C1 segment of cervical spinal cord (tissue), 14 donors: ENCODE results near the gene ACOT6.
A peak's percentile ranks its signal among the peaks of the same experiment; 100 is the strongest.
"Not testable (repeated sequence)": the region's sequence is repeated elsewhere in the genome, so short reads cannot be mapped to it uniquely, and the experiment has no call there.

Experiments
- DNase-seq, 14 donors: peaks; one replicate each; lab custom pipeline; 2025; lab: John Stamatoyannopoulos, UW

The ACOT6 gene

DNA sequence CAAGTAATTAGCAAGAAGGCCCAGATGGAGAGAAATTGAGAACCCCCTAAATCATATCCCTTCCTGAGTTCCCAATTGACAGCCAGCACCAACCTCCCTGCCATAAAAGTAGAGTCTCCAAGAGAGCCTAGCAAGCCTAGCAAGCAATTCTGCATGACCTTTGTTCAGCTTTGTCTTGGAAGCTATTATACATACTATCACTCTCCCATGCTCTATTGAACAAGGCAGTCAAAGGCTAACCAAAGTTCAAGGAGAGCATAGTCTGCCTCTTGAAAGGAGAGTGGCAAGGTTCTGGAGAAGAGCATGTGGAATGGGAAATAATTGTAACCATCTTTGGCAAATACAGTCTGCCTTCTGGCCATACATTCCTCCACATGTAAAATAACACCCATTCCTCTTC lies 12.8 kb upstream of the ACOT6 start:
- no peak for DNase-seq

DNA sequence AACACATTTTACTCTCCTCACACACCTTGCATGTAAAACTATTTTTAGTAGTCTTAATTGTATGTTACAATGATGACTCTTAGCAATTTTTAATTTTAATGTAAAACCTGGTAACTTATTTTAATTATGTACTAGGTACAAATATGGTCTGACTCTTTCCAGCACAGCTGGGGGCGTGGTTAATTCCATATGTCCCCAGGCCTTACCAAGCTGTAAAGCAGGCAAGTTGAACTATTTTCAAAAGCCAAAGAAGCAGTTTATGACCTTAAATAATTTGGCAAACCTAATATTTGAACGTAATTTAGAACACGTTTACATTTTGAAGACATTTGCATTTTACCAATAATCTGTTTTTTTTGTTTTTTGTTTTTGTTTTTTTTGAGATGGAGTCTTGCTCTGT lies 9.3 kb upstream of the ACOT6 start:
- no peak for DNase-seq

DNA sequence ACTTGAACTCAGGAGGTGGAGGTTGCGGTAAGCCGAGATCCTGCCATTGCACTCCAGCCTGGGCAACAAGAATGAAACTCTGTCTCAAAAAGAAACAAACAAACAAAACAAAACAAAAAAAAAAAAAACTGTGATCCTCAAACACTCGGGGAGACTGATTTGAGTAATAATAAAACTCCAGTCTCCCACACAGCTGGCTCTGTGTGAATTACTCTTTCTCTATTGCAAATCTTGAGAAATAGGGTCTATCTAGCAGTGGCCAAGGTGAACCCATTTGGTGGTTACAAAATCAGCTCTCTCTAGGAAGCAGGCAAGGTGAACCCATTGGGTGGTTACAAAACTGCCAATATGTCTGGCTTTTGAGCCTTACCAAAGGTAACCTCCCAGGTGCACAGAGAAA lies 6.0 kb upstream of the ACOT6 start:
- no peak for DNase-seq

DNA sequence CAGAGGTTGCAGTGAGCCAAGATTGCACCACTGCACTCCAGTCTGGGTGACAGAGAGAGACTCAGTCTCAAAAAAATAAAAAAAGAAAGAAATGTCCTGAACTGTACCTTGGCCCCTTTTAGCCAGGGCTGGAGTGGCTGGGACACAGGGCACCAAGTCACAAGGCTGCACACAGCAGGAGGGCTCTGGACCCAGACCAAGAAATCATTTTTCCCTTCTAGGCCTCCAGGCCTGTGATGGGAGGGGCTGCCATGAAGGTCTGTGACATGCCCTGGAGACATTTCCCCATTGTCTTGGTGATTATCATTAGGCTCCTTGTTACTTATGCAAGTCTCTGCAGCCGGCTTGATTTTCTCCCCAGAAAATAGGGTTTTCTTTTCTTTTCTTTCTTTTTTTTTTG lies 5.1 kb upstream of the ACOT6 start:
- DNase-seq = no peak

DNA sequence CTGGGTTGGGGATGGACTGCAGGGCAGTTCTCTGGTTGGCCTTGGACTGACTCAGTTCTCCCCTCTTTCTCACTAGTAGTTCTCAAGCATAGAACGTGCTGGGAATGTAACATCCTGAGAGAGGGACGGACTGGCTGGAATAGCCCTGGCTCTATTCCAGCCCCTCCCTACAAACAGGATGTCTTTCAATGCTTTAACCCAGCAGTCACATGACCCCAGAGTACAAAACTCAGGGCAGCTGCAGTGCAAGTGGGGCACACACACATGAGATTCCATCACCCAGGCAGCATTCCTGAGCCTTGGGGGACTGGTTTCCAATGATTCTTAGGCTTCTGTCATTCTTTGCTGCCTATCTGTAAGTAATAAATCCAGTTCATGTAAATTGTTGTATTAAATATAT lies 1.6 kb upstream of the ACOT6 start:
- DNase-seq = peak in 6 of 14 donors; percentile 4 to 18 (median 6)

DNA sequence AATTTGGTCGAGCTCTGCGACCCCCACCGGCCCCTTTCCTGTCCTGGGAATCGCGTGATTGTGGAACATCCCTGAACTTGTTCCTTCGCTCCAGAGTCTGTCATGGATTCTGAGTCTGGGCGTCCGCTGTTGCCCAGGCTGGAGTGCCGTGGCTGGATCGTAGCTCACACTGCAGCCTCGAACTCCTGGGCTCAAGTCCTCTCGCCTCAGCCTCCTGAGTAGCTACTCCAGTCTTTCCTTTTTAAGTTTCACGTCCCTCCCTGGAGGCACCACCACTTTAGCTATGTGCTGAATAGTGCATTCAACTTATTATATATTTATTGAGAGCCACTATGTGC lies 698 bp downstream of the ACOT6 start:
- DNase-seq = no peak

DNA sequence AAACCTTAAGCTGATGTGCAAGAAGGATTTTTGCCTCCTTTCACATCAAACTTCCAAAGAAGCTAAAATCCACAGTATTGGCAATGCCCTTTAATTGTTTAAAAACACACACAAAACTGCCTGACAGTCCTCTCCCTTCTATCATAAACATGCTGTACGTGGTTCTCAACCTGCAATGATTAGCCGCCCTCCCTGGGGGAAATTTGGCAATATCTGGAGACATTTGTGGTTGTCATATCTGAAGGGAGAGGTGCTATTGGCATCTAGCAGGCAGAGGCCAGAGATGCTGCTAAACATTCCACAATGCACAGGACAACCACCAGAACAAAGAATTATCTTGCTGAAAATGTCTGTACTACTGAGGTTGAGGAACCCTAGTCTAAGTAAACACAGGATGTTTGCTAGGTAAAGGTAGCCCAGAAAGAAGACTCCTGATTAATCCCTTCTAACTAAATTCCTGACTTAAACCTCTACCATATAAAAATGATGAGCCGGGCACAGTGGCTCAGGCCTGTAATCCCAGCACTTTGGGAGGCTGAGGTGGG lies 1.2 kb downstream of the ACOT6 start:
- DNase-seq = no peak

DNA sequence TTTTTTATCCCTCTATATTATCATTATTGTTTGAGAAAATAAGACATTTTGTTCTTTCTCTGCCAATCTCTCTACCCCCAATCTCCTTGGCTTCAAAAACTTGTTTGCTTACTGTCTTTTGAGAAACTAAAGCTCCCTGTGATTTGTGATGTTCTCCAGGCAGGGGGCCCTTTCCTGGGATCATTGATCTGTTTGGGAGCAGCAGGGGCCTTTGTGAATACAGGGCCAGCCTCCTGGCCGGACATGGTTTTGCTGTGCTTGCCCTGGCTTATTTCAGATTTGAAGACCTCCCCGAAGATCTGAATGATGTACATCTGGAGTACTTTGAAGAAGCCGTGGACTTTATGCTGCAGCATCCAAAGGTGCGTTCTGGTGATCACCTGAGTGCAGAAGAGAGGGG lies 4.5 kb downstream of the ACOT6 start:
- DNase-seq = no peak

DNA sequence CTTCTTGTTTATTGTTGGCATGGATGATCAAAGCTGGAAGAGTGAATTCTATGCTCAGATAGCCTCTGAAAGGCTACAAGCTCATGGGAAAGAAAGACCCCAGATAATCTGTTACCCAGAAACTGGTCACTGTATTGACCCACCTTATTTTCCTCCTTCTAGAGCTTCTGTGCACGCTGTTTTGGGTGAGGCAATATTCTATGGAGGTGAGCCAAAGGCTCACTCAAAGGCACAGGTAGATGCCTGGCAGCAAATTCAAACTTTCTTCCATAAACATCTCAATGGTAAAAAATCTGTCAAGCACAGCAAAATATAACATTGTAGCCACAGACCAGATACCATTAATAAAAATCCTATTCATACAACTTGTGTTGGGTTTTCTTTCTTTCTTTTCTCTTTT lies 7.2 kb downstream of the ACOT6 start:
- no peak for DNase-seq

DNA sequence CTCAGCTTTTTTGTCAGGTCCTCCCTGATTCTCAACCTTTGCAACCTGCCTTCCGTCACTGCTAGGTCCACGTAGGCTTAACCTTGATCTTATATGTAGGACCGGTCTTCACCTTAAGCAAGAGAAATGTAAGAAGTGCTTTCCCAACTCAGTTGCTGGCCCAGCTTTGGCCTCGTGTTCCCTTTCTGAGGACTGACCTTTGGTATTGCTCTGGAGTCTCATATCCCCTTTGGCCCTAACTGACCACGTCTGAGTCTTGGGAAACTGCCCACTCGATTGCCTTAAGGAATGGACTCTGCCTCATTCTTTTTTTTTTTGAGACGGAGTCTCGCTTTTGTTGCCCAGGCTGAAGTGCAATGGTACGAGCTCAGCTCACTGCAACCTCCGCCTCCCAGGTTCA lies 8.0 kb downstream of the ACOT6 start:
- no peak for DNase-seq

DNA sequence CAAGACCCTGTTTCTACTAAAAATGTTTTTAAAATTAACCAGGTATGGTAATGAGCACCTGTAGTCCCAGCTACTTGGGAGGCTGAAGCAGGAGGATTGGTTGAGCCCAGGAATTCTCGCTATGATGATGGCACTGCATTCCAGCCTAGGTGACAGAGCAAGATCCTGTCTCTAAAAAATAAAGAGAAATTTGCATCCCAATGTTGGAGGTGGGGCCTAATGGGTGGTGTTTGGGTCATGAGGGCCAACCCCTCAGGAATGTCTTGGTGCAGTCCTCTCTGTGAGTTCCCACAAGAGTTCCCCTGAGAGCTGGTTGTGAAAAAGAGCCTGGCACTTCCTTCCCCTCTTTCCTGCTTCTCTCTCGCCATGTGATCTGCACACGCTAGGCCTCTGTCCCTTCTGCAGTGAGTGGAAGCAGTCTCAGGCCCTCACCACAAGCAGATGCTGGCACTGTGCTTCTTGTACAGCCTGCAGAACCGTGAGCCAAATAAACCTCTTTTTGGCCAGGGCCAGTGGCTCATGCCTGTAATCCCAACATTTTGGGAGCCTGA lies 11.3 kb downstream of the ACOT6 start:
- DNase-seq = no peak

DNA sequence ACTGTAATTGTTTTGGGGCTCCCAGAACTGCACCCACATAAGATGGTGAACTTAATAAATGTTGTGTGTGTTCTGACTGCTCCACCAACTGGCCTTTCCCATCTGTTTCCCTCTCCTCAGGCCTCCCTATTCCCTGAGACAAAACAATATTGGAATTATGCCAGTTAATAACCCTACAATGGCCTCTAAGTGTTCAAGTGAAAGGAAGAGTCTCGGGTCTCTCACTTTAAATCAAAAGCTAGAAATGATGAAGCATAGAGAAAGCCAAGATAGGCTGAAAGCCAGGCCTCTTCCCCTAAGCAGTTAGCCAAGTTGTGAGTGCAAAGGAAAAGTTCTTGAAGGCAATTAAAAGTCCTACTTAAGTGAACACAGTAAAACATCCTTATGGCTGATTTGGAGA lies 13.4 kb downstream of the ACOT6 start:
- DNase-seq = no peak

DNA sequence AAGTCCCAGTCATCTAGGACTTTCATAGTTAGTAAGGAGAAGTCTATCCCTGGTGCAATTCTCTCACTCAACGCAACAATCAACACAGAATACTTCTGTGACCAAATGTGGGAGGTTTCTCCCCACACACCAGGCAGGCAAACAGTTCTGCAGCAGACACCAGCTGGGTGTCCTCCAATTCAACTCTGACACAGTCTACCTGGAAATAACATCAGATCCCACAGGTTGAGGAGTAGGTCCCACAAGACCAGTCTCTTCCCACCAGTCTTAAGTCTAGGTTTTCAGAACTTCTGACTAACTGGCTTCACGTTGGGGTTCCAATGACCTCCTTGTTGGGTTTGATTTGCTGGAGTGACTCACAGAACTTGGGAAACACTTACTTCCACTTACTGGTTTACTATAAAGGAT lies 14.8 kb downstream of the ACOT6 start:
- no peak for DNase-seq

DNA sequence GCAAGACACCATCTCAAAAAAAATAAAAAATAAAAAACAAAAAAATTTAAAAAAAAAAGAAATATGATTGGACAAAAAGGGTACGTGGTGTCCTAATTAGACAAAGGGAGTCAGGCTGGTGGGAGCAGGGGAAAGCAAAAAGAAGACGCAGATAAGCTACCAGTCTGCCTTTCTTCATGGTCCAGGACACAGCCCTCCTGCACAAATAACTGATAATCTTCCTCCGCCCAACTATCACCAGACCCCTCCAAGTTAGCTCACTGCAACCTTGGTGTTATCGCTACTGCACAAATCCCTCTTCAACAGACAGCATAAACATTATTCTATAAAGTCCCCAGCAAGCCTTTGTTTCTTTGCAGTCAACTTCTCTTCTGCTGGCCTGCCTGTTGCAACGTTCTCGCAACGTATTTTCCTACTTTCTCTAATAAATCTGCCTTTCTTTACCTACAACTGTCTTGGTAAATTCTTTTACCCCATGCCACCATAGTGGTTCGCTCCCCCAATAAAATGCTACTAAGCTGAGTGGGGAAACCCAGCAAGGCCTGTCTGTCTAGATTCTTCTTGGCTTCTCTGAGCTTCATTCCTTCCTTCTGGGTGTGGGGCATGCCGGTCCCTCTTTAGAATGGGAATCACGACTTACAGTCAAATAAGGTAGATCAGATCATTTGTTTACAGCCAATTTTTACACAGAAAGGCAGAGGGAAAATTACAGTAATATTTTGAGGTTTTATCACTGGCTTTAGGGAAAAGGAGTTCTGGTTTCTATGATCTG lies 17.9 kb downstream of the ACOT6 start:
- no peak for DNase-seq

DNA sequence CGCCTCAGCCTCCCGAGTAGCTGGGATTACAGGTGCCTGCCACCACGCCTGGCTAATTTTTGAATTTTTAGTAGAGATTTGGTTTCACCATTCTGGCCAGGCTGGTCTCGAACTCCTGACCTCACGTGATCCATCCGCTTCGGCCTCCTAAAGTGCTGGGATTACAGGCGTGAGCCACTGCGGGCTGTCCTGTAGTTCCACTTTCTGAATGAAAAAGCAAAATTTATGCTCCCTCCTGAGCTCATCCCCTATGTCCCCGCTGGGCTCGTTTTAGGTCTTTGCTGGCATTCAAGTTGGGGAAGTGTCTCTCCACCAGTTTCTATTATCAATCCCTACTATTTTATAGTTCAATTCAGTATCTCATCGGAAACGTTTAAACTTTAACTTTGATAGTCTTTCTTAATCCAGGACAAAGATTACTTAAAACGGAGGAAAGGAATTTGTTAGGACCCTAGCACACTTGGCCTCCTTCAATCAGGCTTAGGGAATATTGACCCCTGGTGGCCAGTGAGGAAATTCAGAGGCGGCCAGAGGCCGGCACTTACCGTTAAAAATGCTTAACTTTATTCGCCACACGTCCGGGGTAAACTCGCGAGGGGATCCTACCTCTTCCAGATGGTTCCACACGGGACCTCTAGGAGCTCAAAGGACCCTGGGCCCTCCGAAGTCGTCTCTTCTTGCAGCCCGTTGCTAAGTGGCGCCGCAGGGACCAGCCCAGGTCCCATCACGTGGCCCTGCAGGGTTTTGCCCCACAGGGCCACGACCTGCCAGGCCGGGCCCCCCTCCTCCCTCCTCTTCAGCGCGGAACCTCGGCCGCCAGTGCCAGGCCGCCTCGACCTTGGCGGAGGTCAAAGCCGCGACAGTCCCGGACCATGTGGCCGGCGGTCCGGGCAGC lies 21.0 kb downstream of the ACOT6 start:
- peak in 12 of 14 donors; percentile 24 to 84 (median 59) for DNase-seq

DNA sequence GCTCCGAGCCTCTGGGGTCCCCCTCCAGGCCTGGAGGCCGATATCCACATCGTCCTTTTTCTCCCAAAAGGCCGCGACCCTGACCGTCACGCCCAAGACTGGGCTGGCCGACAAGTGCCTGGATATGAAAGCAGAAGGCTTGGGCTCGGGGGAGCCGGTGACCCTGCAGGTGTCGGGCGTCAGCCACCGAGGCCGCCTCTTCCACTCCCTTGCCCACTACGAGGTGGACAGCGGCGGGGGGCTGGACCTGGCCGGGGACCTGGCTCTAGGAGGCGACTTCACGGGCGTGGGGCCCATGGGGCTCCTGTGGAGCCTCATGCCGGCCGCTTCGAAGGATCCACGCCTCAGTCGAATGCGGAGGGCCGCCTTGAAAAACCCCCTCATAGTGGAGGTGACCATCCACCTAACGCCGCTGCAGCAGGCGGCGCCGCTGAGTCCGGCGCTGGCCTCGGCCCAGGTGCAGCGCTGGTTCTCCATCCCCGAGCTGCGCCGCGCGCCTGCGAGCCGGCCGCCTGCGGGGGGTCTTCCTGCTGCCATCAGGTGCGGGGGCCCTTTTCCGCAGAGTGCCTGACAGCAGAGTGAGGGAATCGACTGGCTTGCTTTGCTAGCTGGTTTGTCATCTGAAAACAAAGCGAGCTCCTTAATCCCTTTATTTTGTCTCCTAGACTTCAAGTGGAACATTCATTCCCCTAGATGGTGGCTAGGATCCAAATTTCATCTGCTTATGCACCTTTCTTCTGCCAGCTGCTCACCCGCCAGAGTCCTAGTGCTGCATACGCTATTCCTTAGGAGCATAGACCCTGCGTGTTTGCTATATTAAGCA lies 21.9 kb downstream of the ACOT6 start:
- DNase-seq = peak in 10 of 14 donors; percentile 22 to 77 (median 55)

DNA sequence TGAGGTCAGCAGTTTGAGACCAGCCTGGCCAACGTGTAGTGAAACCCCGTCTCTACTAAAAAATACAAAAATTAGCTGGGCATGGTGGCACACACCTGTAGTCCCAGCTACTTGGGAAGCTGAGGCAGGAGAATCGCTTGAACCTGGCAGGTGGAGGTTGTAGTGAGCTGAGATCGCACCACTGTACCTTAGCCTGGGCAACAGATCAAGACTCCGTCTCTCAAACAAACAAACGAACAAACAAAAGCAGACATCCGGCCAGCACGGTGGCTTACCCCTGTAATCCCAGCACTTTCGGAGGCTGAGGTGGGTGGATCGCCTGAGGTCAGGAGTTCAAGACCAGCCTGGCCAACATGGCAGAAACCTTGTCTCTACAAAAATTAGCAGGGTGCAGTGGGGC lies 24.0 kb downstream of the ACOT6 start:
- DNase-seq = not testable (repeated sequence)

DNA sequence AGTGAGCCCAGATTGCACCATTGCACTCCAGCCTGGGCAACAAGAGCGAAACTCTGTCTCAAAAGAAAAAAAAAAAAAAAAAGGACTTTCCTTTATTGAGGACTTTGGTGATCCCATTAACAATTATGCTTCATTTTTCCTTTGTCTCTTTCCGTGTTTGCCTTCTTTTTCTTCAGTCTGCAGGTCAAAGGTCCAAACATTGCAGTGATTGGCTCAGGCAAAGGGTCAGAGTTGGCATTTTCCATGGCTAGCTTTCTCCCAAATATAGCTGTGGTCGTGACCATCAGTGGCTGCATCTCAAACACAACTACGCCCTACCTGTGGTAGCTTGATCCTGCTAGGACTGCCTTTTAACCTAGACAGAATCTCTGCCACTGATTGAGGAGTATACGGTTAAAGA lies 25.5 kb downstream of the ACOT6 start:
- DNase-seq = no peak

DNA sequence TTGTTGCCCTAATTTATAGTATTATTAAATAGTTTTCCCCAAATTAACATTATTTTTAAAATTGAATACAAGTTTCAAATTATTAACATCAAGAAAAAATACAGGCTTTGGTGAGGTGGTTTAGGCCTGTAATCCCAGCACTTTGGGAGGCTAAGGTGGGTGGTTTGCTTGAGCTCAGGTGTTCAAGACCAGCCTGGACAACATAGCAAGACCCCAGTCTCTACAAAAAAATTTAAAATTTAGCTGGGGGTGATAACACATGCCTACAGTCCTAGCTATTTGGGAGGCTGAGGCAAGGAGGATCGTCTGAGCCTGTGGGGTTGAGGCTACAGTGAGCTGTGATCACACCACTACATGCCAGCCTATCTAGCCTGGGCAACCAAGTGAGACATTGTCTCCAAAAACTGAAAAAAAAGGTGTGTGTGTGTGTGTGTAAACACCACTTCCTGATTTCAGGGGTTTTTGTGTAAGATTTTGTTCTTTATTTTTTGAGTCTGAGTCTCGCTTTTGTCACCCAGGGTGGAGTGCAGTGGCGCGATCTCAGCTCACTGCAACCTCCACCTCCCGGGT lies 28.6 kb downstream of the ACOT6 start:
- DNase-seq = no peak

DNA sequence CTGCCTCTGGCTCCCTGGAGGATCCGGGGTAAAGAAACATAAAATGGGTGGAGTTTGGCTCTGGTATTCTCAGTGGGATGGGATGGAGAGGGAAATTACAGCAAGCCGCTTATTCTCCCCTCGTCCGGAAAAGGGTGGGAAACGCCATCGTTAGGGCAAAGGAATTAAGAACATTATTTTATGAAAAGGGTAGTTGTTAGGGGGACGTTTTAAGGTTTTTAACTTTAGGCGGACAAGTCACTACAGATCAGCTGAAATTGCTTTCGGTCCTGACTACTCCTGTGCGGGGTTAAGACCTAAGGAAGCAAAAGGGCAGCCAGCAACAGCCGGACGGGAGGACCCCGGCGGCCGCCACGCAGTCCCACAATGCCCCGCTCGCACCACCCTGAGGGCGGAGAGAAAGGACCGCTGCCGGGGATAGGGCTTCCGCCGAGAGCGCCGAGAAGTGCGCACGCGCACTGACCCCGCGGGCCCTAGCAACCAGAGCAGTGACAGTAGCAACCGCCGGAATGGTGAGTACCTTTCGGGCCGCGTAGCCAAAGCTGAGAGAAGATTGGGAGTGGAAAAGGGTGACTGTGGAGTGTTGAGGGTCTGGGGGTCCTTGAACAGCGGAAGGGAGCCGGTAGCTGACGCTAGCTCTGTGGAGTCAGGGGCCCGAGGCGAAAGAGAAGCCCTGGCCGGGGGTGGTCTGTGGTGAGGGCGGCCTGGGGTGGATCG lies 32.4 kb downstream of the ACOT6 start, which contains the start of gene DNAL1:
Gene DNAL1, plus strand, starts transcription at position 456 of the 717 bp plus-strand sequence. Its CDS starts 54 bp downstream, at position 510.
- peak; percentile 44 to 94 (median 86) for DNase-seq
